ENCODE results near the gene C10orf71.

The C10orf71 gene

DNA sequence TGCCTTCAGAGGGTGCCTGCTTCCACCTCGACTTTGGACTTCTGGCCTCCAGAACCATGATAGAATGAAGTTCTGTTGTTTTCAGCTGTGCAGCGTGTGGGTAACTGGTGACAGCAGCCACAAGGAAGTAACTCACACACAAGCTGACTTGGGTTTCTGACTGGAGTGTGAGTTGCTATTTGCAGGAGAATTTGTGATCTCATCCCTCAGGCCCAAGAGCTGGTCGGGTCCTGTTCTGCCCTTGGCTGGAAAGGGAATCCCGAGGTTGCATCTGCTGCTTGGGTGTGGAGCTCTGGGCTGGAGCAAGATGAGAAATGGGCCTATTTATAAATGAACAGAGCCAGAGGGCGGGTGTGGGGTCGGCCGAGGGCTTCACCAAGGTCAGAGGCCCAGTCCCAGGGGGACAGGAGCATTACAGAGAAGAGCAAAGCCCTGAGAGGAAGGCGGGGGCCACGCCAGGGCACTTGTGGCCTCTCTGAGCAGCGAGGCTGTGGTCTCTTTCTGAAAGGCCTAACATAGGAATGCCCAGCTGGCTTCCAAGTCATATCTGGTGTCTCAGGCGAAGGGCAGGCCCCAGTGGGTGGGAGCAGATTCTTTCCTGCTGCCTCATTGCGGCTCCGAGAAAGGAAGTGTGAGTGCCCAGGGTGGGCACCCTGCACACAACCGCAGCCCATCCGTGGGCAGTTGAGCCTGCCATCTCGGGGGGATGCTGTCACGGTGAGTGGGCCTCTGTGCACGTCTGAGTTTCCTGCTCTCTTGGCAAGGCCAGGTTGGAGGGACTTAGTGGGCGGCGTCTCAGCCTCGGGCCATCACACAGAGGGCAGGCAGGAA, 26.5 kb upstream of the C10orf71 start:
- DNase-seq (ENCODE audit: low read depth in 2 of 2), result no peak

GRCh38 chr10:49273082-49273465, 25.9 kb upstream of the C10orf71 start:
- no peak for DNase-seq (ENCODE audit: low read depth in 2 of 2)

- no peak for DNase-seq (ENCODE audit: low read depth in 2 of 2)
Observed at GRCh38 chr10:49273626-49274025, 25.3 kb upstream of the C10orf71 start.

DNA sequence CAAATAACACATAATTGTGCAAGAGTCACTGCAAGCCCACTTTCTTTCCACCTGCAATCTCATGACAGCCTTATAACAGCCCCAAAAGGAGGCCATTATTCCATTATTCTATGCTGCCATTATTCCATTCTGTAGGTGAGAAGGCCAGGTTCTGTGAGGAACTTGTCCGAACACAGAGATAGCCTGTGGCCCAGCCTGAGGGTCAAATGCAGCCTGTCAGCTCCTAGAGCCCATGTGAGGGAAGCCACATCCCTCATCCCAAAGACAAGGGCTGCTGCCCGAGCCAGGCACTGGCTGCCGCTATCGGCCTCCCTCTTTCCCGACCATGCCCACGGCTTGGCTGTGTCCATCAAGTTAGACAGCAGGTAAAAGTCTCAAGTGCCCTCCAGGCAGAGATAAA, 24.1 kb upstream of the C10orf71 start:
- DNase-seq (ENCODE audit: low read depth in 2 of 2), result no peak

GRCh38 chr10:49275896-49276295, 23.1 kb upstream of the C10orf71 start:
- no peak for DNase-seq (ENCODE audit: low read depth in 2 of 2)

DNA sequence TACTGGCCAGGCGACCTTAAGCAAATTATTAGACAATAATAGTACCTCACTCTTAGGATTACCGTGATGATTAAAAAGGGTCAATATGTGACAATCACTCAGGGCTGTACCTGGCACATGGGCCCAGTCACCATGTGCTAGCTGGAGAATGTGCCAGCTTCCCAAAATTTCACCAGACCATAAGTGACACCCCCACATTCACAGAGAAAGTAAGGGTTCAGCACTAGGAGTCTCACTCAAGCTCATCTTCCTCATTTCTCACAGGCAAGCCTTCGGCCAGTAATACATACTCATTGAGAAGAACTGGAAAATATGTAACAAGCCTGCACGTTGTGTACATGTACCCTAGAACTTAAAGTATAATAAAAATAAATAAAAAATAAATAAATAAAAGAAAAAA, 22.4 kb upstream of the C10orf71 start:
- DNase-seq (ENCODE audit: low read depth in 2 of 2), result no peak

DNA sequence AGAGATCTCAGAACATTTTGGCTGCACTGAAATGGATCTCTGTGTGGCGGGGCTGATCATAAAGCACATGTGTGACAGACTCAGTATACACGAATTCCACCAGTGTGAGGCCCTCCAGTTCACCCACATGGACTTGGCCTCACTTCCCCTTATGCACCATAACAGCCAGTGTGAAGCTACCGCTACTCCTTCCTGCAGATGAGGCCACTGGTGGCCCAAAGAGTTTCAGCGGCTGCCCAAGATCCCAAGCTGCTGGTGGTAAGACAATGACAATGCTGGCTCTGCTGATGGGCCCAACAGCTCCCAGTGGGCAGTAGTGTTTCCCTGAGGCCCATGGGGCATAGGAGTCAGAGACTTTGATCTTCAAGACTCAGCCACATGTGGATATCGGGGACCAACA, 21.0 kb upstream of the C10orf71 start:
- DNase-seq (ENCODE audit: low read depth in 2 of 2), result no peak

GRCh38 chr10:49278497-49278981, 20.4 kb upstream of the C10orf71 start:
- no peak for DNase-seq (ENCODE audit: low read depth in 2 of 2)

DNA sequence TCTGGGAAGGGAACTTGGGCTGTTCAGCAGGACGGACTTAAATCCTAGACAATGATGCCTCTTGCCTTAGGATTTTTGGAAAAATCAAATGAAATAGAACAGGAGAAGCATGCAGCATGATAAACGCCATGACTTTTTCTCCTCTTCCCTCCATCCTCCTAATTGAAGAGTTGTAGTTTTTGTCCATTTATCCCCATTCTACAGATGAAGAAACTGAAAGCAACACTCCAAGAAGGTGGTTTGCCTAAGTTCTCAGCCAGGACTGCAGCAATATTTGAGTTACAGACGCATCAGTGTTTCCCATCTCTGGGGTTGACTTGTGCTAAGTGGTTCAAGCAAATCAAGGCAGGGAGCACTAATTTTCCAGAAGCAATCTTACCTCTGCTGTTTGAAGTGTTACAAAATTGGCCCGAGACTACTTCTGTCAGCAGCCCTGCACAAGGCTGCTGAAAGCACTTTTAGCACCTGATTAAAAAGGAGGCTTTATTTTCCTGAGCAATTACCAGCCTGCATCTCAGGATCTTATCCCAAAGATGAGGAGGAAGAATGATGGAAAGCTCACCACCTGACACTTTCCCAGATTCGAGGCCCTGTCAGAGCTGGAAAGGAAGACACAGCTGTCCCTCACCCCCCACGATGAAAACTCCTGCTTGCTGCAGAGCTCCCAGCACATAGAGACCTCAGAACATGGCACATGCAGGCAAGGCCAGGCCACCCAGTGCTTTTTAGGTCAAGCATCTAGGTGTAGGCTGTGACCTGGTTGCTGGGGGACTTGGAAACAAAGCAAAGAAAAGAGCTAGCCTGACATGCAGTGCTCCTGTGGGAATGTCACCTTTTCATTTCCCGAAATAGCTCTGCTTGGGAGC, 19.7 kb upstream of the C10orf71 start:
- no peak for DNase-seq (ENCODE audit: low read depth in 2 of 2)

DNA sequence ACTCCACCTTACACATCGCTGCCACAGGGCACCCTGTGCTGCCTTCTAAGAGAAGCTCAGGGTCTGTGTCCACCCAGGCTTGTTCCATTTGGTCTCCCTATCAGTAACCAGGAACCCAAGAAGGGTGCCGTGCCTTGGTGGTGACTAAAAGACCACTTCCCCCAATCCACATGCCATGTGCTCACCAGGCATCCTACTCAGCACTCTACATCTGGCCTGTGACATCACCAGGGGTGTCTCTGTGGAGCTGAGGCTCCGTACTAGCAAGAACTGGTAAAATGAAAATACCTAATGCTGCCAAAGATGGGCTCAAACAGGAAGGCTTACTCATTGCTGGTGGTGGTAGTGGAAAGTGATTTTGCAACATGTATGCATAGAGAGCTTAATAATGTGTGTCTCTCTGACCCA, 19.0 kb upstream of the C10orf71 start:
- DNase-seq (ENCODE audit: low read depth in 2 of 2), result no peak

DNA sequence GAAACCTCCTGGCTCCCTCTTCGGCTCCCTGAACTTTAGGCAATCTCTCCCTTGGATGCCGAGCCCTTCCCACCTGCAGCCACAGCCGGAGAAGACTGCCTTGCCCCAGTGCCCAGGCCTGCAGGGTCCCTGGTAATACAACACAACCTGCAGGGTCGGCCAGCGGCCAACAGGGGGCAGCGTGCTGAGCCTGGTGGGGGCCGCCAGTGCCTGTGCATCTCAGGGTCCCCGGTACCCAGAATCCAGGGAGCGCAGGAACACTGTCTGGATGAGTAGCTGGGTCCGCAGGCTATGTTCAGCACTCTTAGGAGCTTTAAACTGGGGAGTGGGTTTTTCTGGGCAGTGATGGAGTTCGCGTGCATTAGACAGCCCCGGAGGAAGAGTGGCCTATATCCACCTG, 17.5 kb upstream of the C10orf71 start:
- no peak for DNase-seq (ENCODE audit: low read depth in 2 of 2)

GRCh38 chr10:49282306-49282705, 16.7 kb upstream of the C10orf71 start:
- no peak for DNase-seq (ENCODE audit: low read depth in 2 of 2)

GRCh38 chr10:49282879-49283341, 16.1 kb upstream of the C10orf71 start:
- DNase-seq (ENCODE audit: low read depth in 2 of 2), result no peak

DNA sequence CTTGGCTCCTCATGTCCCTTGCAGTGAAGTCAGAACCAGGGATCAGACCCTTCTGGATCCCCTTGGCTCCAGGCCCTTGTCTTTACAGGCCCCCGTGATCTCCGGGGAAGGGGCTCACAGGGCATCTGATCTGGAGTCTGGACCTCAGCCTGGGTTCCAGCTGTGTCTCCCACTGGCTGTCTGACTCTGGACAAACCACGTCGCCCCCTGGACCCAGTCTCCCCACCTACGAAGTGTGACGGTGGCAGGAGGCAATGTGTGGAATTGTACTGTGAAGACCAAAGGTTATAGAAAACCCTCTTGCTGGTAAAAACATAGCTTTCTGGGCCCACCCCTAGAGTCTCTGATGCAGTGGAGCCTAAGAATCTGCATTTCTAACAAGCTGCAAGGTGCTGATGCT, 15.5 kb upstream of the C10orf71 start:
- DNase-seq (ENCODE audit: low read depth in 2 of 2), result no peak

- DNase-seq (ENCODE audit: low read depth in 2 of 2), result no peak
Observed at GRCh38 chr10:49284356-49284755, 14.6 kb upstream of the C10orf71 start.

DNA sequence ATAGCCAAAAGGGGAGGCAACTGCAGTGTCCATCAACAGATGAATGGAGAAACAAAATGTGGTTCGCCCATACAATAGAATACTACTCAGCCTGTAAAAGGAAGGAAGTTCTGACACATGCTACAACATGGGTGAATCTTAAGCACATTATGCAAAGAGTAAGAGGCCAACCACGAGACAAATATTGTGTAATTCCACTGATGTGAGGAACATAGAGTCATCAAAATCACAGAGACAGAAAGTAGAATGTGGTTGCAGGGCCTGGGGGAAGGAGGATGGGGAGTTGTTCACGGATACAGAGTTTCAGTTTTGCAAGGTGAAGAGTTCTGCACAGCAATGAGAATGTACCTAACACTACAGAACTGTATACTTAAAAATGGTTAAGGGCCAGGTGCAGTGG, 13.7 kb upstream of the C10orf71 start:
- no peak for DNase-seq (ENCODE audit: low read depth in 2 of 2)

GRCh38 chr10:49286686-49287085, 12.3 kb upstream of the C10orf71 start:
- no peak for DNase-seq (ENCODE audit: low read depth in 2 of 2)

GRCh38 chr10:49287689-49288340, 11.2 kb upstream of the C10orf71 start:
- DNase-seq (ENCODE audit: low read depth in 2 of 2), result no peak

DNA sequence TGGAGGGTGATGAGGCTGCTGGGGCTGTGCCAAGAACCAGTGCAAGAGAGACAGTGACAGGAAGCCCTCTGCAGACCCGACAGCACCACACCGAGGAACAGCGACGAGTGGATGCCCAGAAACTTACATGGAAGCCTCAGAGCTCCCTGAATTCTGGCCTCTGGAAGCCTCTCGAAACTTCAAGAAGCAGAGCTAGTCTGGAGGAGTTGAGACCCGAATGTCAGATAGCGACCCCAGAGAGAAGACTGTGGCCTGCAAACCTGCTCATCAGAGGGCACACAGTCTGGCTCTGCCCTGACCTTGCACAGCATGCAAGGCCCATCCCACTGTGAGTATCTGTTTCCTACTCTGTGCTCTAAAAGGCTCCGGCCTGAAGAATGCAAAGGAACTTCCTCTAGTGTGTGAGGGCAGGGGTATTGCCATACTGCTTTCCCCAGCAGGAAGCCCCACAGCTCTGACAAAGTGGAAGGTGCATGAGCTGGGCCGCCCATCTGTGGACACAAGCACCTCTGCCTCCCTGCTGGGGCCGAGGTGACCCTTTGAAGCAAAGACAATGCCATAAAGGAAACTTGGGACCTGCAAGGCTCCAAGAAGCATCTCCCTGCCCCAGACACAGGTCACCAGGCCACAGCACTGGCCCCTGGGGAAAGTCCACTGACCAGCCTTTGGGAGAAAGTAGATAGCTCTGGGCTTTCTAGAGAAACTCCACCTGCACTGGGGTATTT, 10.5 kb upstream of the C10orf71 start:
- DNase-seq (ENCODE audit: low read depth in 2 of 2), result no peak

GRCh38 chr10:49289480-49289879, 9.5 kb upstream of the C10orf71 start:
- no peak for DNase-seq (ENCODE audit: low read depth in 2 of 2)

GRCh38 chr10:49290131-49290530, 8.8 kb upstream of the C10orf71 start:
- no peak for DNase-seq (ENCODE audit: low read depth in 2 of 2)

DNA sequence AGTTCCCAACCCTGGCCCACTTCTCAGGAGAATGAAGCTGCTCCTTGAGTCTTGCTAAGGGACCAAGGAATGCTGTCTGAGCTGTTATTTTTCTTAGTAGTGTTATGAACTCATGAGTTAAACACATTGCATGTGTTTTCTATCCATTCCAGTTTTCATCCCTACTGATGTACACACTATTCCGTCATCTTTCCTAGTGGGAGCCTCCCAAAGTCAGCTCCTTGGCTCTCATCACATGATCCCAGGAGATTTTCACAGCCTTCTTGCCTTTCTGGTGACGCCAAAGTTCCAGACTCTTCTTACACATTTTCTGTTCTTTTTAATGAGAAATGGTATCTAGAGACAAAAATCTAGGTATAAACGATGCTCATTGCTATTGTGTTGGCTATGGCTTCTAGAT, 8.4 kb upstream of the C10orf71 start:
- DNase-seq (ENCODE audit: low read depth in 2 of 2), result no peak

Measured in stimulated activated CD4-positive, alpha-beta T cell treated with anti-CD3 and anti-CD28 coated beads, Interleukin-15, amount 100 ng/mL, for 48 hours (primary cell).